Vagina (tissue), 2 donors: ENCODE measurements around the gene REEP3.

Source experiments
- POLR2A ChIP-seq, 2 donors: fragments of 450-650 bp; IDR thresholded peaks; one replicate each; pipeline ENCODE4 v1.6.1; 2017; ENCODE audit warnings: antibody characterized with exemption in 2 of 2, mild to moderate bottlenecking in 2 of 2, moderate library complexity in 2 of 2
- POLR2AphosphoS5 ChIP-seq, 2 donors: sonication (generic); formaldehyde crosslinking; IDR thresholded peaks; one replicate each; pipeline ENCODE4 v1.9.0; 2017; ENCODE audit warnings: antibody characterized with exemption in 2 of 2, mild to moderate bottlenecking in 2 of 2, low read depth in 1 of 2; ENCODE audit not compliant: insufficient read depth in 1 of 2
- TF ChIP-seq, protein P1 (sequence below), 3 experiments: fragments of 450-650 bp in 2 of 3; fragments of 200-600 bp in 1 of 3; sonication (generic) in 1 of 3; IDR thresholded peaks; one replicate each; pipeline ENCODE4 v1.5.1; 2017 to 2019; ENCODE audit warnings: antibody characterized with exemption in 3 of 3, mild to moderate bottlenecking in 2 of 3, moderate library complexity in 2 of 3

GRCh38 chr10:63539994-63540393 is 18.8 kb downstream of the REEP3 start:
- TF ChIP-seq POLR2A (IDR thresholded peaks at IDR 0.05) (no peak), POLR2AphosphoS5 (IDR thresholded peaks at IDR 0.05; ENCODE audit: insufficient read depth in 1 of 2, low read depth in 1 of 2) (no peak)
- TF ChIP-seq, protein P1, sequence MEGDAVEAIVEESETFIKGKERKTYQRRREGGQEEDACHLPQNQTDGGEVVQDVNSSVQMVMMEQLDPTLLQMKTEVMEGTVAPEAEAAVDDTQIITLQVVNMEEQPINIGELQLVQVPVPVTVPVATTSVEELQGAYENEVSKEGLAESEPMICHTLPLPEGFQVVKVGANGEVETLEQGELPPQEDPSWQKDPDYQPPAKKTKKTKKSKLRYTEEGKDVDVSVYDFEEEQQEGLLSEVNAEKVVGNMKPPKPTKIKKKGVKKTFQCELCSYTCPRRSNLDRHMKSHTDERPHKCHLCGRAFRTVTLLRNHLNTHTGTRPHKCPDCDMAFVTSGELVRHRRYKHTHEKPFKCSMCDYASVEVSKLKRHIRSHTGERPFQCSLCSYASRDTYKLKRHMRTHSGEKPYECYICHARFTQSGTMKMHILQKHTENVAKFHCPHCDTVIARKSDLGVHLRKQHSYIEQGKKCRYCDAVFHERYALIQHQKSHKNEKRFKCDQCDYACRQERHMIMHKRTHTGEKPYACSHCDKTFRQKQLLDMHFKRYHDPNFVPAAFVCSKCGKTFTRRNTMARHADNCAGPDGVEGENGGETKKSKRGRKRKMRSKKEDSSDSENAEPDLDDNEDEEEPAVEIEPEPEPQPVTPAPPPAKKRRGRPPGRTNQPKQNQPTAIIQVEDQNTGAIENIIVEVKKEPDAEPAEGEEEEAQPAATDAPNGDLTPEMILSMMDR (IDR thresholded peaks at IDR 0.05), result no peak
